HepG2 (cell line): Measurements from ENCODE around the gene TMEM183A. TPM values are rescaled to one million over a fixed set of nuclear protein-coding genes. Genes with fewer than 3 reads are reported as not detected.
"Not testable (repeated sequence)": the region's sequence is repeated elsewhere in the genome, so short reads cannot be mapped to it uniquely, and the experiment has no call there.

Experiments
- ATAC-seq: fragments of 200-7000 bp; cut with Tn5 transposase; 3 replicates; pipeline ENCODE4 v1.9.1; 2020; ENCODE audit warnings: mild to moderate bottlenecking, moderate library complexity
- BruUV-seq: library from RNA; stranded (reverse); fragments of 400-500 nt; replicated peaks from 2 replicates; lab custom pipeline; 2021; lab: Mats Ljungman, UMichigan
- CTCF ChIA-PET: fragments of 300-600 bp; formaldehyde crosslinking; extraction: SDS; loops from one replicate; lab custom pipeline; 2021; ENCODE audit warnings: low total read pairs, inconsistent platforms, low intra/inter-chr PET ratio; lab: Yijun Ruan, JAX
- POLR2A ChIA-PET: fragments of 350-600 bp; sonication (Branson Sonifier 250); formaldehyde crosslinking; loops from one replicate; lab custom pipeline; 2020; ENCODE audit warnings: antibody characterized with exemption, inconsistent platforms; lab: Yijun Ruan, JAX
- DNase-seq: peaks from one replicate; pipeline ENCODE4 v3.0.0-alpha.2; 2015; ENCODE audit warnings: low spot score
- FAIRE-seq: peaks from 3 replicates; lab custom pipeline; 2011; peaks lifted over from hg19 to GRCh38; lab: Jason Lieb, UNC
- H2AFZ ChIP-seq: one replicate; pipeline ENCODE4 v1.6.1; 2011; ENCODE audit warnings: low read length, inconsistent platforms
- H3K27ac ChIP-seq: fragments of 300-600 bp; 3 replicates; pipeline ENCODE4 v1.8.0; 2011; ENCODE audit warnings: mixed run types, mild to moderate bottlenecking, mixed read lengths, low read length, inconsistent platforms; ENCODE audit not compliant: insufficient read depth; ENCODE audit errors: extremely low read length
- H3K27me3 ChIP-seq, 2 experiments: fragments of 200-600 bp in 1 of 2; 2 replicates in 1 of 2; 3 replicates in 1 of 2; pipeline versions ENCODE4 v1.6.0 to v1.8.0; 2011; ENCODE audit warnings: low read length in 2 of 2, mild to moderate bottlenecking in 2 of 2, moderate library complexity in 2 of 2, inconsistent platforms in 1 of 2; ENCODE audit not compliant: insufficient read depth in 2 of 2, control insufficient read depth in 1 of 2
- H3K36me3 ChIP-seq, 2 experiments: fragments of 200-600 bp in 1 of 2; replicated peaks in 1 of 2; 2 replicates in 1 of 2; 3 replicates in 1 of 2; pipeline versions ENCODE4 v1.5.1 to v1.8.0; 2011; ENCODE audit warnings: low read length in 2 of 2, inconsistent platforms in 1 of 2; ENCODE audit not compliant: insufficient read depth in 2 of 2, control insufficient read depth in 1 of 2
- H3K4me1 ChIP-seq: 2 replicates; pipeline ENCODE4 v1.5.1; 2012; ENCODE audit warnings: low read length, inconsistent platforms; ENCODE audit not compliant: insufficient read depth
- H3K4me2 ChIP-seq: 2 replicates; pipeline ENCODE4 v1.6.0; 2011; ENCODE audit warnings: low read depth, low read length, inconsistent platforms
- H3K4me3 ChIP-seq, 3 experiments: fragments of 200-600 bp in 1 of 3; sonication (generic), shearing (Covaris generic) in 1 of 3; replicated peaks in 1 of 3; 2 replicates each; pipeline ENCODE4 v1.5.1; 2011 to 2016; ENCODE audit warnings: low read length in 3 of 3, inconsistent platforms in 2 of 3, low read depth in 2 of 3, mild to moderate bottlenecking in 2 of 3, control low read depth in 1 of 3, mixed read lengths in 1 of 3; ENCODE audit not compliant: insufficient read depth in 1 of 3
- H3K79me2 ChIP-seq: one replicate; pipeline ENCODE4 v1.6.1; 2011; ENCODE audit warnings: low read length, inconsistent platforms; ENCODE audit not compliant: insufficient read depth
- H3K9ac ChIP-seq: 2 replicates; pipeline ENCODE4 v1.6.0; 2011; ENCODE audit warnings: mild to moderate bottlenecking, low read depth, low read length, inconsistent platforms; ENCODE audit not compliant: insufficient read depth
- H3K9me3 ChIP-seq: 2 replicates; pipeline ENCODE4 v1.5.1; 2012; ENCODE audit warnings: mild to moderate bottlenecking, low read length
- H4K20me1 ChIP-seq: 2 replicates; pipeline ENCODE4 v1.6.0; 2011; ENCODE audit warnings: inconsistent platforms, mild to moderate bottlenecking, low read length, moderate library complexity; ENCODE audit not compliant: insufficient read depth
- TSC22D2 ChIP-seq: sonication (generic); formaldehyde crosslinking; IDR thresholded peaks from 2 replicates; pipeline ENCODE4 v1.5.1; 2020; ENCODE audit warnings: missing genetic modification reagents, mild to moderate bottlenecking, borderline replicate concordance
- WGBS: methylation state at CpG from one replicate; pipeline ENCODE4 v1.1.6; 2017; ENCODE audit warnings: low lambda C conversion rate; 5-methylcytosine and 5-hydroxymethylcytosine counted together
- in situ Hi-C: cut with HindIII; loops from 2 replicates; pipeline ENCODE4 v1.10.0; 2017; ENCODE audit warnings: low pct_unique_long_range_greater_than_20kb; ENCODE audit not compliant: extremely low pct_ligation_motif_present
- intact Hi-C: fragments of 100-400 bp; cut with micrococcal nuclease; formaldehyde crosslinking; loops from one replicate; pipeline ENCODE4 v1.10.0; 2022; ENCODE audit not compliant: unreplicated experiment
- polyA plus RNA-seq, 8 experiments: library from polyadenylated mRNA; depleted of rRNA in 3 of 8; stranded (reverse) in 7 of 8; unstranded in 1 of 8; fragments of >200 nt; fragmentation: Illumina TruSeq in 4 of 8; extraction: Trizol in 4 of 8; gene quantifications; 2 replicates each; pipeline versions ENCODE4 v1.2.1 to v1.2.3, GENCODE V29; 2011 to 2016; ENCODE audit warnings: low read depth in 4 of 8, missing spikeins in 1 of 8, mixed read lengths in 1 of 8; ENCODE audit not compliant: insufficient read depth in 1 of 8
- total RNA-seq, 5 experiments: library from RNA; depleted of rRNA; stranded (reverse); fragments of >200 nt; fragmentation: Illumina TruSeq; extraction: Trizol; gene quantifications; 2 replicates each; pipeline ENCODE4 v1.2.3, GENCODE V29; 2016; ENCODE audit warnings: low read depth in 1 of 5

The TMEM183A gene
- total and polyA plus RNA-seq, 2 of the 13 experiments (the other 11 are each of a cell fraction or from before 2014, with no cell fraction given), result 59.7 to 82.0 TPM

DNA sequence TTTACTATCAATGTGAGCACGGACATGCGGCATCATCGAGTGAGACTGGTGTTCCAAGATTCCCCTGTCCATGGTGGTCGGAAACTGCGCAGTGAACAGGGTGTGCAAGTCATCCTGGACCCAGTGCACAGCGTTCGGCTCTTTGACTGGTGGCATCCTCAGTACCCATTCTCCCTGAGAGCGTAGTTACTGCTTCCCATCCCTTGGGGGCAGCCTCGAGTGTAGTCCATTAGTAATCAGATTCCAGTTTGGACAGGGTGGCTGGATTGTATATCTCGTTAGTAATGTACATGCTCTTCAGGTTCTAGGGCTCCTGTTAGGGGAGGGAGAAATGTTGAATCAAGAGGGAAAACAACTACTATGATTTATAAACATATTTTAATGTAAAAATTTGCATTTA lies 15.7 kb downstream of the TMEM183A start:
- H3K79me2 ChIP-seq, CTCF ChIA-PET, H4K20me1 ChIP-seq, H3K27me3 ChIP-seq, H3K27ac ChIP-seq, in situ Hi-C loops, H3K9me3 ChIP-seq, H2AFZ ChIP-seq, H3K9ac ChIP-seq, POLR2A ChIA-PET, DNase-seq, H3K4me3 ChIP-seq, H3K4me2 ChIP-seq, intact Hi-C loops, BruUV-seq: not testable (repeated sequence)
- WGBS, result 91% methylated on average over 4 of the region's 10 CpGs
- peak; percentile 59 for ATAC-seq
- peak; percentile 63 for FAIRE-seq
- peaks cover 8 to 50% of the 10 kb centered on the region in 2 experiments for H3K36me3 ChIP-seq
- peaks cover 13% of the 10 kb centered on the region for H3K4me1 ChIP-seq

DNA sequence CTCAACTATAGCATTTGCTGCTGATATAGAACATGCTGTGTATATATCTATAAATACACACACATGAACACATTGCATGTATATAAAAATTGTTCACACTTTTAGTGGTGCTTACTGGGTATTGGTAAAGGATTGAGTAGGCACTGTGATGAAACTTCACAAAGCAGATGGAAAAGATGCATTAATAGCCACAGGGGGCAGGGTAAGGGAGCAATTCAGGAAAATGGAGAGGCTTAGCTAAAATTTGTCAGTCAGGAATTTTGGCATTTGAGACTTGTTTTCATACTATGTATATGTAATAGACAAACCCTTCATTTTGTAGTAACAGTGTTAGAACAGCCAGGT lies 18.5 kb downstream of the TMEM183A start:
- Histone ChIP-seq H2AFZ (no peak overlapping the region), H3K27me3 (peaks cover 5 to 14% of the 10 kb centered on the region in 2 experiments; a peak in 4 of 5 replicates), H3K4me2 (no peak overlapping the region), H3K4me1 (peaks cover 26% of the 10 kb centered on the region), H3K36me3 (peaks cover 2 to 30% of the 10 kb centered on the region in 2 experiments; a peak in 4 of 5 replicates), H3K79me2 (no peaks in the 10 kb centered on the region), H3K27ac (no peak overlapping the region), H3K4me3 (no peak overlapping the region), H3K9me3 (no peaks in the 10 kb centered on the region), H3K9ac (no peak overlapping the region), H4K20me1 (no peaks in the 10 kb centered on the region)
- DNase-seq (no peak), ATAC-seq (no peak), FAIRE-seq (no peak)
- TF ChIP-seq TSC22D2 (CRISPR knock-in tag), result no peak
- in situ Hi-C loops, result no loop called here
- POLR2A ChIA-PET, result interaction anchor here (3.0 kb wide), 1 partner anchor 19 kb away, joined by 10 read pairs; the partner anchor contains the start of gene TMEM183A
- no TSS peak for BruUV-seq
- intact Hi-C loops, result no loop called here
- CTCF ChIA-PET, result no interaction called here
